ENCODE results near the gene PARD3B.
A peak's percentile ranks its signal among the peaks of the same experiment; 100 is the strongest.

PARD3B gene

DNA sequence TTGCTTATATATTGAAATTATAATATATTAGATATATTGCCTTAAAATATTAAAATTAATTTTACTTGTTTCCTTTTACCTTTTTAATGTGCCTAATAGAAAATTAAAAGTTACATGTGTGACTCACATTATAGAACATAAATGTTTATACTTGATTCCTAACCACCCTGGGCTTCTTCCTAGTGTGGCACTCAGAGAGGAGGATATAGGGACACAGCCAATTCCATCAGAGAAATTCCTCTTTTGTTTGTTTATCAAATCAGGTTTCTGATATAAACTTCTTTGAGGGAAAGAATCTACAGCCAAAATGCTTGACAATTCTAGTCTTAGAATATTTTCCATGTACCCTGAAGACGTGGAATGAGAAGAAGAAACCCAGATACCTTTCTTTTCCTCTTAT lies 788.1 kb downstream of the PARD3B start:
- TF ChIP-seq, protein P1, sequence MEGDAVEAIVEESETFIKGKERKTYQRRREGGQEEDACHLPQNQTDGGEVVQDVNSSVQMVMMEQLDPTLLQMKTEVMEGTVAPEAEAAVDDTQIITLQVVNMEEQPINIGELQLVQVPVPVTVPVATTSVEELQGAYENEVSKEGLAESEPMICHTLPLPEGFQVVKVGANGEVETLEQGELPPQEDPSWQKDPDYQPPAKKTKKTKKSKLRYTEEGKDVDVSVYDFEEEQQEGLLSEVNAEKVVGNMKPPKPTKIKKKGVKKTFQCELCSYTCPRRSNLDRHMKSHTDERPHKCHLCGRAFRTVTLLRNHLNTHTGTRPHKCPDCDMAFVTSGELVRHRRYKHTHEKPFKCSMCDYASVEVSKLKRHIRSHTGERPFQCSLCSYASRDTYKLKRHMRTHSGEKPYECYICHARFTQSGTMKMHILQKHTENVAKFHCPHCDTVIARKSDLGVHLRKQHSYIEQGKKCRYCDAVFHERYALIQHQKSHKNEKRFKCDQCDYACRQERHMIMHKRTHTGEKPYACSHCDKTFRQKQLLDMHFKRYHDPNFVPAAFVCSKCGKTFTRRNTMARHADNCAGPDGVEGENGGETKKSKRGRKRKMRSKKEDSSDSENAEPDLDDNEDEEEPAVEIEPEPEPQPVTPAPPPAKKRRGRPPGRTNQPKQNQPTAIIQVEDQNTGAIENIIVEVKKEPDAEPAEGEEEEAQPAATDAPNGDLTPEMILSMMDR (IDR thresholded peaks at IDR 0.05; ENCODE audit: unreplicated experiment in 3 of 3): no peak

DNA sequence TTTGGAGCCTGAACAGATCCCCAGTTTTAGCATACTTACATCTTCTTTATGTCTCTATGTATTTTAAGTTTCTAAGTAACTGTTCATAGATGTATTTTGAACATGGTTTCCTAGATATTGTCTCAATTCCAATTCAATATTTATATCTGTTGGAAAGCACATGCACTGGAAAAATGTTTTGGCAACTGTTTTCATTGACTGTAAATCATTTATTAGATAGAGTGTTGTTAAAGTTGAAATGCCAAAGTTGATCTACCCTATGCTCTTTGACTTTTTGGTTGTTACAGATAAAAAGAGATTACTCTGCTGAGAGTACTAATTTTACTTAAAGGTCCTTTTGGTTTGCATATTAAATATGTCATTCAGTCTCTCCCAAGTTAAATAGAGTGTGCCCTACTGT lies 792.0 kb downstream of the PARD3B start:
- Mint-ChIP-seq H3K27me3 (ENCODE audit: low read depth) (no peaks in the 10 kb centered on the region), H3K36me3 (ENCODE audit: low read depth) (peaks cover 19% of the 10 kb centered on the region), H3K4me3 (no peak overlapping the region), H3K4me1 (peaks cover 17% of the 10 kb centered on the region), H3K9me3 (peaks cover 13% of the 10 kb centered on the region), H3K27ac (peak overlapping the region in 1 of 3 experiments; percentile 11)
- TF ChIP-seq, protein P1 (IDR thresholded peaks at IDR 0.05; ENCODE audit: unreplicated experiment in 3 of 3): no peak

More for the DNA sequence above, 788.1 kb downstream of the PARD3B start:
- Mint-ChIP-seq H3K27me3 (ENCODE audit: low read depth) (no peaks in the 10 kb centered on the region), H3K9me3 (peaks cover 9% of the 10 kb centered on the region), H3K4me3 (no peak overlapping the region), H3K27ac (peak overlapping the region in 1 of 3 experiments; percentile 21), H3K36me3 (ENCODE audit: low read depth) (peaks cover 15% of the 10 kb centered on the region), H3K4me1 (peaks cover 11% of the 10 kb centered on the region)

DNA sequence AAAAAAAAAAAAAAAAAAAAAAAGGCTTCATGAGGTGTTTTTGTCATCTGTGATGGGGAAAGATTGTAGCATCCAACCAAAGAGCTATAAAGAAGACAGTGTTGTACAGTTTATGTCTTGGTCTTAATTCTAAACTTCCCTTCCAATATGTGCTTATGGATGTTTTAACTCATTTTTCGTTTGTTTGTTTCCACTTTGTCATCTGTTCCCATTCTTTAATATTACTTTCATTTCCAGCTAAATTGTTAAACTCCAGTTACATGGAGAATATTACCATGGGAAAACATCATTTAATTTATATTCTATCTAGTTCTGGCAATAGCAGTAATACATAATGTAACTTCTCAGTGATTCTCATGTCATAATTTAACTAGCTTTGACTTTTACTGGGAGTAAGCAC lies 792.9 kb downstream of the PARD3B start:
- peaks cover 20% of the 10 kb centered on the region for H3K4me1 Mint-ChIP-seq
- peak overlapping the region in 1 of 3 experiments; percentile 67 for H3K27ac Mint-ChIP-seq
- H3K4me3 Mint-ChIP-seq: no peak overlapping the region
- H3K9me3 Mint-ChIP-seq: peaks cover 13% of the 10 kb centered on the region
- TF ChIP-seq, protein P1 (IDR thresholded peaks at IDR 0.05; ENCODE audit: unreplicated experiment in 3 of 3): no peak
- no peaks in the 10 kb centered on the region for H3K27me3 Mint-ChIP-seq (ENCODE audit: low read depth)
- H3K36me3 Mint-ChIP-seq (ENCODE audit: low read depth): peaks cover 19% of the 10 kb centered on the region

DNA sequence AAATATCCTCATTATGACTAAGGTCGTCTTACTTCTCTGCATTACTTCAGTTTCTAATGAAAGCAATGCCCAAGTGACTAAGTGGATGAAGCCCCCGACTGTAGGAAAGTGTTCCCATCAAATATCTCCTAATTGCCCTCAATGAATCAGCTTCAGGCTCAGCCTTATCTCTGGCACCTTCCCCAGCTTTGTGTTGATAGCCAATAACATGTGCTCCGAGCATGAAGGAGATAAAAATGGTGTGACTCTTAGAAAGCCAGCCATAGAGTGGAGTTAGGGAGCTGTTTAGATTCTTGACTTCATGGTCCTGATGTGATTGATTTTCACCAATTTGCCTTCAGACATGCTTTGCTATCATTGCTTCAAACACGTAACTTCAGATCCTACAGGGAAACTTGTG lies 797.8 kb downstream of the PARD3B start:
- peaks cover 8% of the 10 kb centered on the region for H3K9me3 Mint-ChIP-seq
- no peak overlapping the region for H3K27ac Mint-ChIP-seq
- TF ChIP-seq, protein P1 (IDR thresholded peaks at IDR 0.05; ENCODE audit: unreplicated experiment in 3 of 3): no peak
- H3K27me3 Mint-ChIP-seq (ENCODE audit: low read depth): no peaks in the 10 kb centered on the region
- H3K4me3 Mint-ChIP-seq: no peak overlapping the region
- H3K4me1 Mint-ChIP-seq: peaks cover 13% of the 10 kb centered on the region
- H3K36me3 Mint-ChIP-seq (ENCODE audit: low read depth): peaks cover 11% of the 10 kb centered on the region

DNA sequence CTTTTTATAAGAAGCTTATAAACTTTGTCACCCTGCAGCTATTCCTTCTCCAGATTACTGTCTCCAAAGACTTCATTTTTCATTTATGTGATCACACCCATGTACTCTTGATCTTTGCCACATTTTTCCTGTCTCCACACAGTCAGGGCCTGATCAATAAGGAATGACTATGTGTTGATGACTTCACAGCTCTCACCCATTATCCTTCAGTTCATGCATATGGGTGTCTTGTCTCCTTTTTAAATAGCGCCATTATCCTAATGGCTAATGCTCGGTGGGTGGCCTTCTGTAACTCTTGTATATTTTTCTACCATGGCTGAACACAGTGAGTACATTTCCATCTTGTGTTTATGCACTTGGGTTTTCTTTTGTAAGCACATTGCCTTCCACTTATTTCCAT lies 801.4 kb downstream of the PARD3B start:
- Mint-ChIP-seq H3K4me3 (no peak overlapping the region), H3K4me1 (peaks cover 5% of the 10 kb centered on the region), H3K36me3 (ENCODE audit: low read depth) (peaks cover 6% of the 10 kb centered on the region), H3K27me3 (ENCODE audit: low read depth) (no peaks in the 10 kb centered on the region), H3K9me3 (peaks cover 5% of the 10 kb centered on the region), H3K27ac (no peak overlapping the region)
- TF ChIP-seq, protein P1 (IDR thresholded peaks at IDR 0.05; ENCODE audit: unreplicated experiment in 3 of 3): no peak

DNA sequence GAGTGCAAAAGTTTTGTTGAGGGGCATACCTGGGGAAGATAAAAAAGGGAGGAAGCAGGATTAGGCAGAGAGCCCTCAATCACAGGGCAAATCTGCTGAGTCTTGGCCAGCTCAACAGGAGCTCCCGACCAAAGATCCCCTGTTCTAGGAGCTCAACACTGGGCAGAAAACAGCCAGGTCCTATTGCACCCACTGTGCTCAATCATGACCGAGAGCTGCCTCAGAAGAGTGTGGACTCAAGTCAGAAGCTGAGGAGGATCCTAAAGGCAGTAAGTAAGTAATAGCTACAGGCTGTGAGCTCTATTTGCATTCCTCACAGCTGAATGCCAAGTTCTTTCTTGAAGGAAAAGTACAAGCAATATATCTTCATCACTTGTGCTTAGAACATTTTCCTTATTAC lies 802.6 kb downstream of the PARD3B start:
- H3K9me3 Mint-ChIP-seq: peaks cover 5% of the 10 kb centered on the region
- peaks cover 6% of the 10 kb centered on the region for H3K36me3 Mint-ChIP-seq (ENCODE audit: low read depth)
- no peaks in the 10 kb centered on the region for H3K27me3 Mint-ChIP-seq (ENCODE audit: low read depth)
- no peak overlapping the region for H3K4me3 Mint-ChIP-seq
- peaks cover 4% of the 10 kb centered on the region for H3K4me1 Mint-ChIP-seq
- H3K27ac Mint-ChIP-seq: no peak overlapping the region
- TF ChIP-seq, protein P1 (IDR thresholded peaks at IDR 0.05; ENCODE audit: unreplicated experiment in 3 of 3): no peak

Data from nephron (organoid).